ENCODE results near the gene KRT74.

DNA sequence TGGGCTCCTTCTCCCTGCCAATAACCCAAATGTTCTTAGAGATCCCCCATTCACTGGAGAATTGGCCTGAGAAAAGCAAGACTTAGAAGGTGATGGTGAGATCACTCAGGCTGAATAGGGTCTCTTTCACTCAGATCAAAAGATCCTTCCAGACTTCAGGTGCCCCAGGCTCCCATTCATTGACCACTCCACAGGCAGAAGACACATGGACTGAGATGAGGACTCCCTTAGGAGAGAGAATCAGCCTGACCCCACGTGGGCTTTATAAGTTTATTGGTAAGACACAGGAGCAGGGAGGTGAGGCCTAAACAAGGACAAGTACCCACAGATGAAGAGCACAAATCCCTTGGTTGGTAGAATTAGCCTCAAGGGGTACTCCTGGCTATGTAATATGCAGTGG lies 33.7 kb upstream of the KRT74 start:
- TF ChIP-seq, protein P1, sequence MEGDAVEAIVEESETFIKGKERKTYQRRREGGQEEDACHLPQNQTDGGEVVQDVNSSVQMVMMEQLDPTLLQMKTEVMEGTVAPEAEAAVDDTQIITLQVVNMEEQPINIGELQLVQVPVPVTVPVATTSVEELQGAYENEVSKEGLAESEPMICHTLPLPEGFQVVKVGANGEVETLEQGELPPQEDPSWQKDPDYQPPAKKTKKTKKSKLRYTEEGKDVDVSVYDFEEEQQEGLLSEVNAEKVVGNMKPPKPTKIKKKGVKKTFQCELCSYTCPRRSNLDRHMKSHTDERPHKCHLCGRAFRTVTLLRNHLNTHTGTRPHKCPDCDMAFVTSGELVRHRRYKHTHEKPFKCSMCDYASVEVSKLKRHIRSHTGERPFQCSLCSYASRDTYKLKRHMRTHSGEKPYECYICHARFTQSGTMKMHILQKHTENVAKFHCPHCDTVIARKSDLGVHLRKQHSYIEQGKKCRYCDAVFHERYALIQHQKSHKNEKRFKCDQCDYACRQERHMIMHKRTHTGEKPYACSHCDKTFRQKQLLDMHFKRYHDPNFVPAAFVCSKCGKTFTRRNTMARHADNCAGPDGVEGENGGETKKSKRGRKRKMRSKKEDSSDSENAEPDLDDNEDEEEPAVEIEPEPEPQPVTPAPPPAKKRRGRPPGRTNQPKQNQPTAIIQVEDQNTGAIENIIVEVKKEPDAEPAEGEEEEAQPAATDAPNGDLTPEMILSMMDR (IDR thresholded peaks at IDR 0.05), result no peak
- TF ChIP-seq ZFX (IDR thresholded peaks at IDR 0.05; ENCODE audit: borderline replicate concordance), result no peak

All from 22Rv1 (cell line).